NCI-H345 treated with DMSO at 0.1 percent for 48 hours (cell line): ENCODE measurements around the gene C3orf20.
A peak's percentile ranks its signal among the peaks of the same experiment; 100 is the strongest.

Experiments used
- DNase-seq: peaks from one replicate; lab custom pipeline; 2025; ENCODE audit not compliant: unreplicated experiment; lab: John Stamatoyannopoulos, UW

C3orf20 gene

DNA sequence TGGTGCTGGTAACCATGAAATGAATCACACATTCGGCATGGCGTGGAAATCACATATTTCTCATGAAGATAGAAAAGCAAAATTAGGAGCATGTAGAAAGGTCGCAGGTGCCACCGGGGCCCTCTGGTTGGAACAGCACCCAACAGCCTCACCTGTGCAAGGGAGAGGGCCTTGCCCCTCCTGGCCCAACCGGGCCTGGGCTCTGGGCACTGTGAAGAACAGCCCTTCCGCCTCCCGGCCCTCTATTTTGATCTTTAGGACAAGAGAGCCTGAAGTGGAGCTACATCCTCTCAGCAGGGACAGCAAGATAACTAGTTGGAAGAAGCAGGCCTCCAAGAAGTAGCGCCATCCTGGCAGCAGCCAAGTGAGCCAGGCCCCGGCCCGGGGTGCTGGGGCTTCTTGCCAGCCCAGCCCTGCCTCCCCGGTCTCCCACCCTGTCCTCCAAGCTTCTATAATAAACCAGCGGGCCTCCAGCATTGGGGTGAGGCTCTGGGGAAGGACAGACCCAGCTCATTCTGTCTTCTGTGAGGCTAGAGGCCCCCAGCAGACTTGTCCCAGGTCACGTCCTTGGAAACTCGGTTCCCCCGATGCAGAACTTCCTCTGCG is 97.7 kb downstream of the C3orf20 start:
- DNase-seq, result no peak

DNA sequence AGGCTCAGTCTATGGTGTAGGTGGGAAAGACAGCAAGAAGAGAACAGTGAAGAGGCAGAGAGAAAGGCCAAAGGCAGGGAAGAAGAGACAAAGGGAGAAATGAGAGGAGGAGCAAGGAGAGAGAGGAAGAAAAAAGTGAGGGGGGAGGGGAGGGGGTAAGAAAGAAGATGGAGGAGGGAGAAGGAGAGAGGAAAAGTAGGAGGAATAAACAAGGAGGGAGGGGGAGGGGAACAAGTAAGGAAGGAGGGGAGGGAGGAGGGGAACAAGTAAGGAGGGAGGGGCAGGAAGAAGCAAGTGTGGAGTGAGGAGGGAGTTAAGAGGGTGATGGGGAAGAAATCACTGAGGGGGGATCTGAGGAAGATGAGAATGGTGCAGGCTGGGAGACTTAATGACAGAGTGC is 98.3 kb downstream of the C3orf20 start:
- no peak for DNase-seq

DNA sequence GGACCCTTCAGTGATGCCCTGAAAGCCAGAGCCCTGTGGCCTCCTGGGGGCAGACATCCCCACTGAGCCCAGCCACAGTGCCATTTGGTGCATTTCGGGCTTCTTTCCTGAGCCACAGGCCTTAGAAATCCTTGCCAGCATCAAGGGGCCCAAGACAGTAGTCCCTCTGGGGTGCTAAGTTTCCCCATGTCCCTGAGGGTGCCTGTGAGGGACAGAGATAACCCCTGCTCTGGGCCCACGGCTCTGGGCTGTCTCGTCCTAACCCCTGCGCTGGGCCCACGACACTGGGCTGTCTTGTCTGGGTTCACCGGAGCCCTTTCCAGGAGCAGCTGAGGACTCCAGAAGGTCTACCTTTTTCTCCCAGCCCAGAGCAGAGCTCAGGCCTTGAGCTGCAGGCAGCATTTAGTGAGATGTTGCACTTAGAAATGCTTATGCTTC is 98.8 kb downstream of the C3orf20 start:
- no peak for DNase-seq

DNA sequence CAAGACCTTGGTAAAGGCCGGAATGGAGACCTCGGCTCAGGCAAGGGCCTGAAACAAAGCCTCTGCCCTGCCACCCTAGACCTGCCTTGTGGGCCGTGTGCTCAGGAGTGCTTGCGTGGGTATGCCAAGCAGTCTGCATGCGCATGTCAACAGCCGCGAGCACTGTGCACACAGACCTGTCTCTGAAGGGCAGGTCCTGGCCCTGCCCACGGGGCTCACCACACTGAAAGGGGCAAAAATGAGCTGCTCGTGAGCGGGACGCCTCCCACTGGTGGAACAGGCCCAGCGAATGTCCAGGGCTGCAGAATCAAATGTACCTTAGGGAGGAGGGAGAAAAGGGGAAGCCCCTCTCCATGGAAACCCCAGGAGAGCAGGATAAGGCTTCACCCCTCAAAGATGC is 99.5 kb downstream of the C3orf20 start:
- no peak for DNase-seq

DNA sequence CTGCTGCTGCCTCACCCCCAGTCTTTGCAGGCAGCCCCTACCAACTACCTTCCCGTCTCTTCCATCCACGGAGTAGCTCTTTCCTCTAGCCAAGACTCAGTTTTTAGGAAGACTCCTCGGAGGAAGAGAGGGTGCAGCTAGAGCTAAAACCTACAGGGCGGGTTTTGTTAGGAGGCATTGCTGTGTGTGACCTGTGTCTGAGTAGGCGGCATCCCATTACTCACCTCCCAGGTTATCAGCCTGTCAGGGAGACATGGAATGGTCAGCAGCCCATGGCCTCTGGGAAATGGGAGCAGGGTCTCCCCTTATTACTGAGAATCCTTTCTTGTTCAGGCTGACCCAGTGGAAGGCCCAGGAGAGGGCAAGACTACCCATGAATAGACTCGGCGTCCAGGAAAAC is 100.1 kb downstream of the C3orf20 start:
- DNase-seq, result no peak

DNA sequence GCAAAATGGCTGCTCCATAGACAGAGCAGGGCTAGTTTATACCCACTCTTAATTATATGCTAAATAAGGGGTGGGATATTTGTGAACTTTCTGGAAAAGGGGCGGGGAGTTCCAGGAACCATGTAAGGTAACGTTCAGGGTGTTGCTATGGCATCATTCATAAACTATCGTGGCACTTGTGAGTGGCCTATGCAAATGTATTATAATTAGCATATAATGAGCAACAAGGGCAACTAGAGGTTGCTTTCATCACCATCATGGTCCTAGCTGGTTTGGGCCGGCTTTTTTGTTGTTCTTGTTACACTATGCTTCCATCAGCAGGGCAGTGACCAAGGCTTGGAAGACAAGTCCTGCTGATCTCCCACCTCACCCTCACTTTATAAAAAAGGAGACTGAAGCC is 100.6 kb downstream of the C3orf20 start:
- no peak for DNase-seq

DNA sequence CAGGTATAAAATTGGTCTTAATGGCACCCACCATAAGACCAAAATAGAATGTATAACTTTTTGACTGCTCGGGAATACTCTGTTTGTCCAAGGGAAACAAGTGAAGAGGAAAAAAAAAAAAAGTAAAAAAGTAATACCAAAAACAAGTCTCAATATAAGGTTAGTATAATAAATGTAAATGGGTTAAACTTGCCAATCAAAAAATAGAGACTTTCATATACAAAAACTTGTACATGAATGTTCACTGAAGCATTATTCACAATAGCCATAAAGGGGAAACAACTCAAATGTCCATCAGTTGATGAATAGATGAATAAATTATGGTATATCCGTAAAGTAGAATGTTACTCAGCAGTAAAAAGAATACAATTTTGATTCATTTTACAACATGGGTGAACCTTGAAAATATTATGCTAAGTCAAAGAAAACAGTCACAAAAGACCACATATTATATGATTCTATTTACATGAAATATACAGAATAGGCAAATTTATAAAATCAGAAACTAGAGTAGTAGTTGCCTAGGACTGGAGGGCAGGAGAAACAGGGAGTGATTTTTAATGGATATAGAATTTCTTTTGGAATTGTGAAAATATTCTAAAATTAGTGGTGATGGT is 104.2 kb downstream of the C3orf20 start:
- DNase-seq, result no peak

DNA sequence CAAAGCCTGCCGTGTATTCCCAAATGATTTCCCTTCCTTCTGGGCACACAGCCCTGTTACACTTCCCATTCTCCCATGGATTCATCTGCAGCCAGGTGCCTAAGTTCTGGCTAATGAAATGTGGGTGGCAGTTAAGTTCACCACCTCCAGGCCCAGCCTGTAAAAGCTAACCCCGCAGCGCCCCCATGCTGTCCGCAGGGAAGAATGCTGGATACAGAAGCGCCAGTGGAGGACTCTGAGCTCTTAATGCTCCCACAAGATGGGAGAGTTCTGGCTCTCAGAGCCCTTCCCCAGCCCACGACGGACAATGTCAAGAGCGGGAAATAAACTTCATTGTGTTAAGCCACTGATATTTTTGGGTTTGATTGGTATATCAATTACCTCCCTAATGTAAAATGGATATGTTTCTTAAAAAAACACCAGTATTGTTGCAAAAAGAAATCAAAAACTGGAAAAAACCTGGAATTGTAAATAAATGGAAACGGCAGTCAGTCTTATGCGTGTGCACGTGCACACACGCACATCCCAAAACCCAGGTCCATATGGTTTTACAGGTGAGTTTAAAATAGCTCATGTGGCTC is 106.1 kb downstream of the C3orf20 start:
- no peak for DNase-seq

DNA sequence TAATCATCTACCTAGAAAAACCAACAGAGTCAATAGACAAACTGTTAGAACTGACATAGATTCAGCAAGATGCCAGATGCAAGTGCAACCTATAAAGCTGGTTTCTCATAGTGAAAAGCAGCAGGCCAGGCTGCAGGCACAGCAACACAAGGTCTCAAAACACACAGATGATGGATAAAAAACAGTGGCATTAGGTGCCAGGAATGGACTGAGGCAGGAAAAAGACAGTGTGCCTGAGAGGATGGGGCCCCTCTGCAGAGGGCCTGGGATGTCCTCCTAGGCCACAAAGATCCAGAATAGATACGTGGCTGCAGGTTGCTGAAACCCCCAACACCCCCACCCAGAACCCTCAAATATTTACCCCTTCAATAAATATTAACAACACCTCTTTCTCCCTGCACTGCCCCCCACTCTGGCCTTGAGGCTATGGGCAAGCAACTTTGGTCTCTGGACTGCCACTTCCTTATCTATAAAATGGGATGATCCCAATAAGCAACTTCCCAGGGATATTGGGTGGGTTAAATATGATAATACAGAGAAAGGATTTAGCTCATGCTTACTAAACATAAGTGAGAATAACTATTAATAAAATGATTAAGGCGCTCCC is 108.6 kb downstream of the C3orf20 start:
- no peak for DNase-seq

DNA sequence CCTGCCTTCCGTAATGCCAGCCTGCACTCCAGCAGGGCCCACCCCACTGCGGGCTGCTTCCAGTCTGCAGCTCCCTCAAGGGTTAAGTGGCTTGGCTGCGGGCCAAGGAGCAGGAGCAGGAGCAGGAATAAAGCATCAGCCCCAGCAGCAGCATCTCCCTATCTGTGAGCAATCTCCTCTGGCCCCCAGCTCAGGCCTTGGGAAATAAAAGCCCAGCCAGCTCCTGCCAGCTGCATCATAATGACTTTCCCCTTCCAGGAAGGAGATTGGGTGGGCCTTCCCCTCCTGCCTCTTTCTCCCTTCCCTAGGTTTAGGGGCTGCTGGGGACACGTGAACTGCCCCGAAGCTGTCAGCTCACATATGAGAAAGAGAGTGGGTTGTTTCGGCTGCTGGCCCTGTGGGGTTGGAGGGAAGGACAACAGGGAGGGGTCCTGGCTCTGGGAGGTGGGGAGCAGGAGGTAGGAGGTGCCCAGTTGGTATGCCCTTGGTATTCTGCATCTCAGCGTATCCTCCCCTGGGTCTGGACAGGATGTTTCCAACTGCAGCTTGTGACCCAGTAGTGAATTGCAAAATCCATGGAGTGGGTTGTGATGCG is 109.2 kb downstream of the C3orf20 start:
- peak; percentile 11 for DNase-seq

DNA sequence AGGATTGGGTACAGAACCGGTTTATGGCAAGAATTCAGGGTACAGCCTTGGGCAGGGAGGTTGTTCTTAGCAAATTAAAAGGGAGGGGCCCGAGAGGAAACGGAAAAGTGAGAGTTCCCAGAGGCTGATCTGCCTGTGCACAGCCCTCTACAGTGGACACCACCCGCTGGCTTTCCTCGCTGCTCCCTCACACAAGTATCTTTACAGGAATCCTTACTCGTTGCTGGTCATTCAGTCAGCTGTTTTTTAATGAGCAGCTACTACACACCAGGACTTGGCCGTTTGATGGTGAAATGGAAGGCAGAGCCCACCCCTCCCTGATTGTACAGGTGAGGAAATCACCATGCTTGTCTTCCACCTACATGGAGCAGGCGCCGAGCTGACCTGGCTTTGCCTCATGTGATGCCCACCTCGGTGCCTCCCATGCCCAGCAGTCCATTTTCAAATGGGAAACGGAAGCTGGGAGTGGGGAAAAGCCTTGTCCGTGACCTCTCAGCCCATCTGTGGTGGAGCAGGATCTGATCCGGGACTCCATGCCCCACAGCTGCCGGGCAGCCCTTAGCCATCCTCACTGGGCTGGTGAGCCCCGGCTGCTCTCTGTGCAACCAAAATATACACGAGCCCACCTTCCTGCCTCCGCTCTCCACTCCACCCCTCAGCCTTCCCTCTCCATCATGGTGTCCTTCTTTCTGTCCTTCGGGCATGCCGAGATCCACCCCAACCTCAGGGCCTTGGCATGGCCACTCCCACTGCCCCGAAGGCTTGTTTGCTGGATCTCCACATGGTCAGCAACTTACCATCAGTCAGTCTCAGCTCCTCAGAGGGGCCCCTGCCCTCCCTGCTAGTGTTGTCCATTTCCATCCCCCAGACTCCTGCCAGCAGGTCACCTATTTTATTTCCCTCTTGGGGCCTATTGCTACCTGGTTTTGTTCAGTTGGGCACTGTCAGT is 110.5 kb downstream of the C3orf20 start:
- no peak for DNase-seq

DNA sequence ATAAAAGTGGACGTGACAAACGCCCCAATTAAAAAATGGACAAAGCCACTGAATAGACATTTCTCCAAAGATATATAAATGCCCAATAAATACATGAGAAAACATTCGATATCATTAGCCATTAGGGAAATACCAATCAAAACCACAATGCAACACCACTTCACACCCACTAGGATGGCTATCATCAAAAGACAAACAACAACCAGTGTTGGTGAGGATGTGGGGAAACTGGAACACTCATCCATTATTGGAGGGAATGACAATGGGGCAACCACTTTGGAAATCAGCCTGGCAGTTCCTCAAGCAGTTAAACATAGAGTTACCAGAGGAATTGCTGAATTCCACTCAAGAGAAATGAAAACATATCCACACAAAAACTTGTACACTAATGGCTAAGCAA is 111.4 kb downstream of the C3orf20 start:
- no peak for DNase-seq

DNA sequence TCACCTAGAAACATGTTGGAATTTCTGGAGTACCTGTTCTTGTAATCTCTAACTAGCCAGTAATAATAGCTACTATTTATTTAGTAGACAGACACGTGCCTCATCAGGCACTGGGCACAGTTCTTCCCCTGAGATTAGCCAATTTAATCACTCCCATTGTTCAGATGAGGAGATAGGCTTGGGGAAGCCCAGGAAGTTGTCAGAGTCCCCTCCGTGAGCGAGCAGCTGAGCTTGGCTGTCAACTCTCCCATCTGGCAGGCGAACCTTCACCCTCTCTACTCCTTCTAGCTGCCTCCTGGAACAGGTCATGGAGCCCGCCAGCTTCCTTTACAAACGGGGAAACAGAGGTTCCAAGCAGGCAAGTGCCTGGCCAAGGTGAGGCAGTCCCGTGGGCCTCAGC is 112.7 kb downstream of the C3orf20 start:
- no peak for DNase-seq

DNA sequence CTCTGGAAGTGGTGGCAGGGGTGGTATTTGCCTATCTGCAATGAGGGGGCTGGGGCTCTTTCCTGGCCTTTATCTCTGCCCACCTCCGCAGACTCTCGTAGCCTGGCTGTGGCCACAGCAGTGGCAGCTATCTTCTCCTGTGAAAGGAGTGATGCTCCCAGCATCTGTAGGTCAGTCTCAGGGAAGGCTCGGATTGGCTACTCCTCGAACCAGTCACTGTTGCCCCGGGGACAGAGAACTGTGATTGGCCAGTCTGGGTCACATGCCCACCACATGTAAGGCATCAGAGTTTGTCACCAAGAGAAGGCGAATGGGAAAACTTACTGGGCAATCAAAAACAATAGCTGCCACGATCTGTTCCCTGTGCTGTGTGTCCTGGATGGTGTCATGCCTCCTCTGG is 113.7 kb downstream of the C3orf20 start:
- no peak for DNase-seq

DNA sequence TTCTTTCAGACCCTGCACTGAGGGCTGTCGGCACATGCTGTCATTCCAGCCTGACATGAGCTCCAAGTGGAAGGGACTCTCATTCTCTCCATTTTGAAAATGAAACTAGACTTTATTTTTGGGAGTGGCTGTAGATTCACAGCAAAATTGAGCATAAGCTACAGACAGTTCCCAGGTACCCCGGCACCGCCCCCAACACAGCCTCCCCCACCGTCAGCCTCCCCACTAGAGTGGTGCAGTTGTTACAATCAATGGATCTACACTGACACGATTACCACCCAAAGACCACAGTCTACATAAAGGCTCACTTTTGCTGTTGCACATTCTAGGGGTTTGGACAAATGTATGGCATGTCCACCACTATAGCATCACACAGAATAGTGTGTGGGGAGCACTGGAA is 114.3 kb downstream of the C3orf20 start:
- DNase-seq, result no peak

DNA sequence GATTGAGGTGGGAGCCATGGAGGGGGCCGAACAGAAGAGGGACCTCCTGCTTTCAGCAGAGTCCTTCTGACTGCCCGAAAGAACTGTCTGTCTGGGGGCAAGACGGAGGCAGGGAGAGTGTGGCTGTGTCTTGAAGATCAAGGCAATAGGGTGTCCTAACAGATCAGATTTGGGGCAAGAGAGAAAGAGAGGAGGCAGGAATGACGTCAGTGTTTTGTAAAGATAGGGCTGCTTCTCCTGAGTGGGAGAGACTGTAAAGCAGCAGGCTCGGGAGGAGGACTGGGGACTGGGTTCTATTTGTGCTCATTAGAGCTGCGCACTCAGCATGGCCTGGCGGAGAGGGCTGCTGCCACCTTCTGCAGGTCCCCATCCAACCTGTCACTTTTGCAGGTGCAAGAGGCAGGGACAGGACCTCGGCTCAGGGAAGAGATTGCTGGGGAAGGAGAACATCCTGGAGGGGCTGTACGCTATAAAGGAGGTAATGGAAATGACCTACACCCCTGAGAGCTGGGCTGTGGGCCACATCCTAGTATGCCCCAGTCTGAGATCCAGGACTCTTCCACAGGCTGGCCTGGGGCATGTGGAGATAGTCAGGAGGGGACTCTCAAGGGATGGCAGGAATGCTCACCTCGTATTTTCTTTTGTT is 114.8 kb downstream of the C3orf20 start:
- no peak for DNase-seq

DNA sequence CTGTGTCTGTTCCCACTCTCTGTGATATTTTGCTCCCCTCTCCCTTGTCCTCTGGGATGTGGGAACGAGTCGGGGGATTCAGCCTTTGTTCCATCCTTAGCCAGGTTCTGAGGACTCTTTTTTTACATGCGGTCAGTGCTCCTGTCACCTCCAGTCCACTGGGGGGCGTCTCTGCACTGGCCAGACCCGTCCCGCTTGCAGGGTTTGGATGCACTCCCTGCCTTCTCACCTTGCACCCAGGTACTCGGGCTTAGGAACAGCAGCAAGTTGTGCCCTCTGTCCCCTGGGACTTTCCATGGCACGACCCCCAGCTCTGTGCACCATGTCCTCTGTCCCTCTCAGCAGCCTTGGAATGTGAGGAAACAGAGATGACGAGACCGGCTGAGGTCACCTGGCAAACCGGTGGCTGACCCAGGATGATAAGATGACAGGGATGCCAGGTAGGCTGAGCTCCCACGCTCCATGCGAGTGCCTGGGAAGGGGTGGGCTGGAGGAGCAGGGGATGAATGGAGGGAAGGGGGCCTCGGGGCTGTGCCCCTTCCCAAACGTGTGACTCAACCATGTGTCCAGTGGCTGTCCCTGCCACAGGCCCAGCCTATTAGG is 116.5 kb downstream of the C3orf20 start:
- DNase-seq, result peak; percentile 23

DNA sequence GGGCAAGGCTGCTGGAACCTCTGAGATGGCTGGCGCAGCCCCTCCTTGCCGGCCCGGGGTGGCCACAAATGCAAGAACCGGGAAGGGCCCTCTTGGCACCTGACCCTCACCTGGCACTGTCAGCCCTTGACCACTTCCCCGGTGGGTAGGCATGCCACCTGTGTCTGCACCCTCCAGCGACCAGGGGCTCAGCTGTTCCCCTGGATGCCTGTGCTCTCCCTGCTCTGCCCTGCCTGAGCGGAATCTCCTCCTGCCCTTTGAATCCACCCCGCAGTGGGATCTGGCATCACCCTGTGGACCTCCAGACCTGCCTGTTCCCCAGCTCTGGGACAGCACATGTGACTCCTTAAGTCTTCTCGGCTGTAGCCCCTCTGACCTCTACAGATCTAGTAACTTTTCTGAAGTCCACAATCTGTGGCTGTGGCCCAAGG is 117.8 kb downstream of the C3orf20 start:
- no peak for DNase-seq

DNA sequence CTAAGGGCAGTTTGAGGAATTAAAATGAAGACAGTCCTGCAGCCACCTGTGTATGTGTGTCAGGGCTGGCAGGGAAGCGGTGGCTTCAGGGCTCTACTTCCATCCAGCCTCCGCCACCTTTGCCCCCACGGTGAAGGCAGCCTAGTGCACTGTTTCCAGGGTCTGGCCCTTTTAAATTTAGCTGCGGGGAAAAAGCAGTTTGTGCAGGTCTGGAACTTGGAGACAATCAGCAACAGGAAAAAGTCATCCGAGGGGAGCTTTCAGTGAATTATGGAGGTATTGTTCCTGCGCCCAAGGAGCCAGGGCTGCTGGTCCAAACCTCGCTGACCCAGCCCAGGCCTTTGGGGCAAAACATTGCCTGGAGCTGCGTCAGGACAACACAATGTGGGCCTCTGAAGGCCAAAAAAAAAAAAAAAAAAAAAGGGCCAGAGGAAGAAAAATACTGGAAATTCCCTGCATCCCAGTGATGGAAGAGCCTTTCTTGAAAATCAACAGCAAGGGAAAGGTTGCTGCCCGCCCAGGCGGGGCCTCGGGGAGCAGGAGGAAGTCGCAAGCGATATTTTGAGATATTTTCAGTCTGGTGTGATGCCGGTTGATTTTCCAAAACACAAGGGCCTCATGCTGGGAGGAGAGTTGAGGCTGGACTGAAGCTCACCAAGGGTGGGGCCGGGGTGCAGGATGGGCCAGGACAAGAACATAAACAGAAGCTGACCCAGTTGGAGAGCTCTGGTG is 118.4 kb downstream of the C3orf20 start:
- no peak for DNase-seq
